ENCODE results near the gene ZMYND8. TPM values are rescaled to one million over a fixed set of nuclear protein-coding genes. Genes with fewer than 3 reads are reported as not detected.

Gene ZMYND8
- total and polyA plus RNA-seq, 10 of the 15 experiments (the other 5 are each of a cell fraction or from before 2014, with no cell fraction given): 12.9 to 54.8 (median 23.1) TPM

DNA sequence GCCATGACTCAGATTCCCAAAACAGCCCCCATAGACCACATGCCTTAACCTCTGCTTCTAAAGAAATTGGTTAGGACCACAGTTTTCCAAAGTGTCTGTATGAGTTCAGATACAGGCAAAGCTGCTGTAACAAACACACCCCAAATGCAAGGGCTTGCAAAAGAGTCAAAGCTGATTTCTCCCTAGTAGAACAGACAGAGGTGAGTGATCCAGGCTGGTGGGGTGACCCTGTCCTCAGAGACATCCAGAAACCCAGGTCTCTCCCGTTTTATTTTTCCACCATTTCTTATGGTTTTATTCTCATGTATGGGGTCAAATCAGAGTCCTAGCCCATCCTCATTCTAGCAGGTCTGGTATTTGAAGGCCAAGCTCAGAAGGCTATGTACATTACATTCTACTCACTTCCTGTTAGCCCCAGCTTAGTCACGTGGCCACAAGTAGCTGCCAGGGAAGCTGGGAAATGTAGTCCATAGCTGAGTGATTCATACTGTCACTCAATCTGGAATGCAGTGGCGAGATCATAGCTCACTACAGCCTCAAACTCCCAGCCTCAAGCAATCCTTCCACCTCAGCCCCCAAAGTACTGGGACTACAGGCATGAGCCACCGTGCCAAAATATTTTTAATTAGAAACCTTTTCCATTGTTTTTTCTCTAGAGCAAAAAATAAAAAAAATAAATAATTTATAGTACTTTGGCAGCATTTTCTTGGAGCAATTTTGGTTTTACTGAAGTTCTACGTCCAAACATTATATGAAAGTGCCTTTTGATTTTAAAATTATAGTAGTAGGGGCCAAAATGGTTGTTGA lies 175.2 kb downstream of the ZMYND8 start:
- Histone ChIP-seq H3K27me3 (replicated peaks in 1 of 2; ENCODE audit: control insufficient read depth in 2 of 2, insufficient read depth in 2 of 2, low read length in 1 of 2) (no peaks in the 10 kb centered on the region), H3K9ac (ENCODE audit: control insufficient read depth, insufficient read depth, low read length) (no peak overlapping the region), H3K4me3 (no peak overlapping the region), H3K9me3 (replicated peaks; ENCODE audit: control insufficient read depth, insufficient read depth, low read length) (0 out of 3 replicates have a peak, but pooled peaks cover 2% of the 10 kb centered on the region), H3K79me2 (ENCODE audit: control insufficient read depth, insufficient read depth, low read length) (no peaks in the 10 kb centered on the region), H3K4me1 (ENCODE audit: control insufficient read depth, insufficient read depth, low read length) (no peaks in the 10 kb centered on the region), H3K27ac (ENCODE audit: control insufficient read depth, insufficient read depth) (no peak overlapping the region), H3K36me3 (ENCODE audit: control insufficient read depth in 2 of 2, insufficient read depth in 2 of 2, low read length in 1 of 2) (no peaks in the 10 kb centered on the region), H2AFZ (ENCODE audit: control insufficient read depth, low read depth, low read length) (peak overlapping the region; percentile 84), H3K4me2 (ENCODE audit: control insufficient read depth, insufficient read depth) (no peak overlapping the region), H4K20me1 (ENCODE audit: control insufficient read depth, insufficient read depth) (no peaks in the 10 kb centered on the region)
- SMC1A ChIA-PET (ENCODE audit: uncharacterized antibody, unreplicated experiment): interaction anchor here (1.3 kb wide), 1 partner anchor 12 kb away, joined by 3 read pairs; no protein-coding TSS in a partner anchor
- CTCF ChIA-PET: interaction anchor here (0.9 to 1.0 kb wide), 3 partner anchors 15 to 203 kb away, joined by 3 to 5 read pairs (median 4); no protein-coding TSS in a partner anchor
- POLR2A ChIA-PET: no interaction called here
- intact Hi-C loops (cut with micrococcal nuclease; ENCODE audit: unreplicated experiment): no loop called here
- DNase-seq (ENCODE audit: low read depth, low spot score) (no peak), ATAC-seq (peak; percentile 91), FAIRE-seq (peak; percentile 89)
- WGBS (ENCODE audit: insufficient coverage, insufficient replicate concordance, low lambda C conversion rate, missing lambda C conversion rate): 54% methylated on average over 5 of the region's 5 CpGs
- BruUV-seq (replicated peaks): no TSS peak
- in situ Hi-C loops (cut with MboI): no loop called here
- RAD21 ChIA-PET (ENCODE audit: unreplicated experiment): interaction anchor here (0.6 kb wide), 1 partner anchor 1477 kb away, joined by 3 read pairs; no protein-coding TSS in a partner anchor
- TF ChIP-seq FOS (IDR thresholded peaks at IDR 0.05; ENCODE audit: borderline replicate concordance, extremely low read depth, insufficient read length): no peak
- TF ChIP-seq, protein P1, sequence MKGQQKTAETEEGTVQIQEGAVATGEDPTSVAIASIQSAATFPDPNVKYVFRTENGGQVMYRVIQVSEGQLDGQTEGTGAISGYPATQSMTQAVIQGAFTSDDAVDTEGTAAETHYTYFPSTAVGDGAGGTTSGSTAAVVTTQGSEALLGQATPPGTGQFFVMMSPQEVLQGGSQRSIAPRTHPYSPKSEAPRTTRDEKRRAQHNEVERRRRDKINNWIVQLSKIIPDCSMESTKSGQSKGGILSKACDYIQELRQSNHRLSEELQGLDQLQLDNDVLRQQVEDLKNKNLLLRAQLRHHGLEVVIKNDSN (IDR thresholded peaks at IDR 0.05; ENCODE audit: borderline replicate concordance, extremely low read length, insufficient read depth, low read depth, low read length): peak; percentile 87
- peak; percentile 30; the same call in 1 of the 2 replicates for TF ChIP-seq TARDBP (IDR thresholded peaks at IDR 0.05; ENCODE audit: borderline replicate concordance)
- peak; percentile 80 for TF ChIP-seq SIX5 (IDR thresholded peaks at IDR 0.05; ENCODE audit: low read depth, low read length, severe bottlenecking)
- TF ChIP-seq, protein P2, sequence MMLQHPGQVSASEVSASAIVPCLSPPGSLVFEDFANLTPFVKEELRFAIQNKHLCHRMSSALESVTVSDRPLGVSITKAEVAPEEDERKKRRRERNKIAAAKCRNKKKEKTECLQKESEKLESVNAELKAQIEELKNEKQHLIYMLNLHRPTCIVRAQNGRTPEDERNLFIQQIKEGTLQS (IDR thresholded peaks at IDR 0.05; ENCODE audit: borderline replicate concordance, extremely low read depth, low read depth, low read length): peak; percentile 82; the same call in 1 of the 2 replicates
- 0 out of 2 replicates have a peak, but pooled peaks have one; percentile 23 for TF ChIP-seq YY1 (IDR thresholded peaks at IDR 0.05; ENCODE audit: low read depth, low read length)
- TF ChIP-seq, protein P3, sequence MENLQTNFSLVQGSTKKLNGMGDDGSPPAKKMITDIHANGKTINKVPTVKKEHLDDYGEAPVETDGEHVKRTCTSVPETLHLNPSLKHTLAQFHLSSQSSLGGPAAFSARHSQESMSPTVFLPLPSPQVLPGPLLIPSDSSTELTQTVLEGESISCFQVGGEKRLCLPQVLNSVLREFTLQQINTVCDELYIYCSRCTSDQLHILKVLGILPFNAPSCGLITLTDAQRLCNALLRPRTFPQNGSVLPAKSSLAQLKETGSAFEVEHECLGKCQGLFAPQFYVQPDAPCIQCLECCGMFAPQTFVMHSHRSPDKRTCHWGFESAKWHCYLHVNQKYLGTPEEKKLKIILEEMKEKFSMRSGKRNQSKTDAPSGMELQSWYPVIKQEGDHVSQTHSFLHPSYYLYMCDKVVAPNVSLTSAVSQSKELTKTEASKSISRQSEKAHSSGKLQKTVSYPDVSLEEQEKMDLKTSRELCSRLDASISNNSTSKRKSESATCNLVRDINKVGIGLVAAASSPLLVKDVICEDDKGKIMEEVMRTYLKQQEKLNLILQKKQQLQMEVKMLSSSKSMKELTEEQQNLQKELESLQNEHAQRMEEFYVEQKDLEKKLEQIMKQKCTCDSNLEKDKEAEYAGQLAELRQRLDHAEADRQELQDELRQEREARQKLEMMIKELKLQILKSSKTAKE (IDR thresholded peaks at IDR 0.05; ENCODE audit: low read depth, poor library complexity, severe bottlenecking): no peak
- TF ChIP-seq, protein P4, sequence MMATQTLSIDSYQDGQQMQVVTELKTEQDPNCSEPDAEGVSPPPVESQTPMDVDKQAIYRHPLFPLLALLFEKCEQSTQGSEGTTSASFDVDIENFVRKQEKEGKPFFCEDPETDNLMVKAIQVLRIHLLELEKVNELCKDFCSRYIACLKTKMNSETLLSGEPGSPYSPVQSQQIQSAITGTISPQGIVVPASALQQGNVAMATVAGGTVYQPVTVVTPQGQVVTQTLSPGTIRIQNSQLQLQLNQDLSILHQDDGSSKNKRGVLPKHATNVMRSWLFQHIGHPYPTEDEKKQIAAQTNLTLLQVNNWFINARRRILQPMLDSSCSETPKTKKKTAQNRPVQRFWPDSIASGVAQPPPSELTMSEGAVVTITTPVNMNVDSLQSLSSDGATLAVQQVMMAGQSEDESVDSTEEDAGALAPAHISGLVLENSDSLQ (IDR thresholded peaks at IDR 0.05): peak; percentile 86
- 0 out of 4 replicates have a peak, but pooled peaks of 1 of the 2 experiments have one; percentile 70 for TF ChIP-seq ETV6 (conservative IDR thresholded peaks at IDR 0.05 in 1 of 2, IDR thresholded peaks at IDR 0.05 in 1 of 2; ENCODE audit: borderline replicate concordance in 1 of 2, low read depth in 1 of 2)
- peak; percentile 47; the same call in 1 of the 2 replicates for TF ChIP-seq NFXL1 (IDR thresholded peaks at IDR 0.05; ENCODE audit: borderline replicate concordance)
- no peak for TF ChIP-seq ZNF207 (IDR thresholded peaks at IDR 0.05; ENCODE audit: borderline replicate concordance)
- TF ChIP-seq, protein P5, sequence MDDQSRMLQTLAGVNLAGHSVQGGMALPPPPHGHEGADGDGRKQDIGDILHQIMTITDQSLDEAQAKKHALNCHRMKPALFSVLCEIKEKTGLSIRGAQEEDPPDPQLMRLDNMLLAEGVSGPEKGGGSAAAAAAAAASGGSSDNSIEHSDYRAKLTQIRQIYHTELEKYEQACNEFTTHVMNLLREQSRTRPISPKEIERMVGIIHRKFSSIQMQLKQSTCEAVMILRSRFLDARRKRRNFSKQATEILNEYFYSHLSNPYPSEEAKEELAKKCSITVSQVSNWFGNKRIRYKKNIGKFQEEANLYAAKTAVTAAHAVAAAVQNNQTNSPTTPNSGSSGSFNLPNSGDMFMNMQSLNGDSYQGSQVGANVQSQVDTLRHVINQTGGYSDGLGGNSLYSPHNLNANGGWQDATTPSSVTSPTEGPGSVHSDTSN (IDR thresholded peaks at IDR 0.05; ENCODE audit: insufficient replicate concordance, low read depth, low read length): peak; percentile 71
- peak; percentile 49; the same call in 1 of the 2 replicates for TF ChIP-seq SPI1 (IDR thresholded peaks at IDR 0.05; ENCODE audit: borderline replicate concordance, insufficient read depth, low read depth, low read length)

Data from GM12878 (cell line).